Stimulated activated CD4-positive, alpha-beta T cell treated with anti-CD3 and anti-CD28 coated beads, Interleukin-12 subunit alpha, Interleukin-12 subunit beta, amount 100 ng/mL, for 24 hours (primary cell): ENCODE measurements around the gene PLEKHH3.
"Not testable (repeated sequence)": the region's sequence is repeated elsewhere in the genome, so short reads cannot be mapped to it uniquely, and the experiment has no call there.

Experiments
- DNase-seq, 2 experiments: peaks; one replicate each; pipeline ENCODE4 v3.0.0-alpha.2; 2020; ENCODE audit warnings: low read depth in 2 of 2

The PLEKHH3 gene

DNA sequence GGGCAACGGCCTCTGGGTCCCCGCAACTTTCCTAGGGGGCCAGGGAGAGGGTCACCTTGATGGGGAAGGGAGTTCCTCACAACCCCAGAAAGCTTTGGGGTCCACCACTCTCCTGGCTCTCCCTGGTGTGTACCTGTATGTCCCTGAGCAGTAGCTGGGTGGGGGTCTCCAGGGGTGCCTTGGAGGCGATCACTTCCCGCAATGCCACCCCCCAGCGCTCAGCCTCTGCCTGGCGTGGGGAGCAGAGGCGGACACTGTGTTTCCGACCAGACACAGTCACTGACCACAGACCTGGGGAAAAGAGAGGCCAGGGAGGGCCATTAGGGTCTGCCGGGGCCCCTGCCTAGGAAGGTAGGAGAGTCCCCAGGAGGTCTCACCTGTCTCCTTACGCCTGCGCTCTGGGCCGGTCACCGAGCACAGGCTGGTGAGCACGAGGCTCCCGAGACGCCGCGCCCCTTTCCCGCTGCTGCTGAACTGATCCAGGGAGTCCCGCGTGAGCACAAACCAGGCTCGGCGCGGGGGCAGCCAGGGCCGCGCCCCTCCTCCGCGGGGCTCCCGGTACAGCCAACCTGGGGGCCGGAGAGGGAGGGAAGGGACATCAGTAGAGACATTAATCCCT lies 3.4 kb downstream of the PLEKHH3 start:
- DNase-seq, result no peak

DNA sequence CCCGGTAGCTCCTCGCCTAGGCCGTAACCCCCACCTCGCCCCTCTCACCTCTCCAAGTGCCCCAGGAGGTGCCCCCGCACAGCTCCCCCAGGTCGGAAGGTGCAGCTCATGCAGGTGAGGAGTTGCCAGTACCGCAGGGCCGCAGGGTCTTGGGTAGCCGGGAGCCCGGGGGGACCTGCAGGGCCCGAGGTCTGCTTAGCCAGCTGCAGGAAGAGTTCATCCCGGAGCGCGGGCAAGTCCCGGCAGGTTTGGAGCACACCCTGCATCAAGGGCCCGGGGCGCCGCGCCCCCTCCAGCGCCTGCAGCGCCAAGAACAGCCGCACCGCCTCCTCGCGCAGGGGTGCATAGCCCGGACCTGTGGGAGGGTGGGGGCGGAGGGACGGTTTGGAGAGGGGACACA lies 4.8 kb downstream of the PLEKHH3 start:
- DNase-seq, result no peak

DNA sequence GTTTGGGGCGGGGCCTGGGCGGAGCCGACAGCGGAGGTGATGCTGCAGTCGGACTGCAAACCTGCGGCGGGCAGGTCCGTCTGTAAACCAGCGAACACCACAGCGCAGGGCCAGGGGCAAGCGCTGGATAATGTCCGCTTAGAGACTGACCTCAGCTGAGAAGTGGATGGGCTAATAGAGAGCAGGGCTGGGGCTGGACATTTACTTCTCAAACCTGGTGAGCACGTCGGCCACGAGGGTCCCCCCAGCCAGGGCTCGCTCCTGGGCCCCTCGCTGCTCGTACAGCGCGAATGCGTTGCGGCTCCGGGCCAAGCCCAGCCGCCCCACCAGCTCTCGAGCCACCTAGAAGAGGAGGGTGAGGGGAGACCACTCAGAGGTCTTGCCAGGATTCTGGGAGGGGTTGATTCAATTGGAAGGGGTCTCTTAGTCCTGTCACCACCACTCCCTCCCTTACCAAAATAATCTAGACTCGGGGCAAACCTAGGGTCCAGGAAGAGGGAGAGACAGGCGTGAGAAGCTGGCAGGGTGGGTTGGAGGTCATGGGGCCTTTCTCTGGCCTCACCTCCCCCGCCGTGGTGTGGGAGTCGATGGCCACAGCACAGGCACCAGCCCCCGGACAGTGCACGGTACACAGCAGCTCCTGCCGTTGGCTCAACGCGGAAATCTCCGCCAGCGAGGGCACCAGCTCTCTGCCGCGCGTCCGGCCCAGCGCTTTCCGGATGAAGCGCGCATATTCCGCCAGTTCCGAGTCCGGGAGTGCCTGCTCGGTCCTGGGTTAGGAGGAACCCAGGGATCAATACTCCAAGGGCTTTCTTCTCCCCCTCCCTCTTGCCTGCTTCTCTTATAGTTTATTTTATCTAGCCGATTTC lies 5.8 kb downstream of the PLEKHH3 start:
- no peak for DNase-seq

DNA sequence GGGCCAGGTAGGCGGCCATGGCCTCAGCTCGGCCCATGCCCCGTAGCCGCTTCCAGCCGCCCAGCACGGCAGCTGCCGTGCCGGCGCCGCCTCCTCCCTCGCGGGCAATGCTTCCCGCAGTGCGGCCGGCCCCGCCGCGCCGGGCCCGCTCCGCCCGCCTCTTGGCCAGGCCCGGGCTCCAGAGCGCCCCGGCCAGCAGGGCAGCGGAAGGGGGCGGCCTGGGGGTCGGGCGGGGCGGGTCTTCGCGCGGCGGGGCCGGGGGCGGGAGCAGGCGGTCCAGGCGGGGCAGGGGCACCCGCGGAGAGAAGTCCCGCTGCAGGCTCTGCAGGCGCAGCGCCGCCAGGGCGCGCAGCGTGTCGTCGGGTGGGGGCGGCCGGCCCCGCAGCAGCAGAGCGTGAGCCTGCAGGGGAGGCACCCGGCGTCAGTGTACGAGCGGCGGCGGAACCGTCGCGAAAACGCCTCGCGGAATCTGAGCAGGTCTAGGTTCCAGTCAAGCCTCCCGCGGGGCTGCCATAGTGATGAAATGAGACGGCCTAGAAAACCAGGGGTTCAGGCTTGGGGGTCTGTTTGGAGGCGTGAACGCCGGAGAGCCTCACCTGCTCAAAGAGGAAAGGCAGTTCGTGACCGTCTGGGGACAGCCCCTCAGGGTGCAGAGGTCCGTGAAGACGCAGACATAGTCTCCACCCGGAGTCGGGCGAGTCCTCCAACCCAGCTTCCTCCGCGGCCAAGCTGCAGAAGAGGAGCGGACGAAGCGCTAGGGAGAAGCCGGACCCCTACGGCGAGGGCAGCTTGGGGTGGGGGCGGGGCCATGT lies 6.6 kb downstream of the PLEKHH3 start:
- DNase-seq, result no peak

DNA sequence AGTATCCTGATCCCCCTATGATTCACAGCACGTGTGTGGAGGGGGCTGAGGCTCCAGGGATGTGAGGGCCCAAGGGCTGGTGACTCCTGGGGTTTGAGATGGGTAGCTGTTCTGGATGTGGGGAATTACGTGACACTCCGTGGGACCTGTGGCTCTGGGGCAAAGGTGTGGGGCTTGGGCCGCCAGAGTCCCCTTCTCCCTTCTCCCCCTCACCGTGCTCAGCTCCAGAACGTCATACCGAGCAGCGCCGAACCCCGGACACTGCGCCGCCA lies 7.2 kb downstream of the PLEKHH3 start:
- DNase-seq, result no peak

DNA sequence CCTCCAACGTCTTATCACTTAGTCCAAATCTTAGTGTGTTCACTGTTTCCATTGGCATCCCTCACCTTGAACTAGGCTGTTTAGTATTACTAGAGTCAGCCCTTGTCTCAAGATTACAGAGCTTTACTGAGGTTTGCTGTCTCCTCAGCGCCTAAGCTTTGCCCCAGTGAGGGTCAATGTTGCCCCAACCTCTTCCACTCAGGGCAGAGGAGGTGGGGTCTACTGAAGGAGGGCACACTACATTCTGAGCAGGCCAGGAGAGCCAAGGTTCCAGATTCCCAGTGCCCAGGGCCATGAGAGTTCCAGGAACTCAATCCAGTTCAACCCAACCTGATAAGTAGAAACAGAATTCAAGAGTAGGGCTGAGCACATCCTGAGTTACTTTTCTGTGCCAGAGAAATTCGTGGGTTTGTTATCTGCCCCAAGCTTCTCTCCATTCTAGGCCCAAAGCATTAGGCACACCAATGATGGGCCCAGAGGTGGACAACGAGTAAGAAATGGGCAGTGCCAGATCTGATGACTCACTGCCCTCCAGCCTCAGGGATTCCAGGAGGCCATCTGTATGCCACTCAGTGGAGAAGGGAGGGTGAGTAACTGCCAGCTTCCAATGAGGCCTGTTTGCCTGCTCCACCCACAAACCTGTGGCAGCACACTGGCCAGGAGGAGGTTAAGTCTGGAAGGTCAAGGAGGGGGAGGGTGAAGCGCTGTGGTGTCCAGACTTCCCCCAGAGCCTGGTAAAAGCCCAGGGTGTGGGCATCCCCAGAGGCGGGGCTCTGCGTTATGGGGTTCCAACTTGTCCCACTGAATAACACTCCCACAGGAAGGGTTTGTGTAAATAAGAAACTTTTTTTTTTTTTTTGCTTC lies 9.5 kb downstream of the PLEKHH3 start:
- no peak for DNase-seq

DNA sequence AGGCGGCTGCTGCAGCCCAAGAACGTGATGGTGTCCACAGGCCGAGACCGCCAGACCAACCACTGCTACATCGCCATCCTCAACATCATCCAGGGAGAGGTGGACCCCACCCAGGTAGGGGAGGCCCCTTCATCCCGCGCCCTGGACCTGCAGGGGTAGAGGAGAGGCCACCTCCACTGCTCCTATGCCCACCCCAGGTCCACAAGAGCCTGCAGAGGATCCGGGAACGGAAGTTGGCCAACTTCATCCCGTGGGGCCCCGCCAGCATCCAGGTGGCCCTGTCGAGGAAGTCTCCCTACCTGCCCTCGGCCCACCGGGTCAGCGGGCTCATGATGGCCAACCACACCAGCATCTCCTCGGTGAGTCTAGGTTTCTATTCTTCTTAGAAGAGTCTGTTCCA lies 10.7 kb downstream of the PLEKHH3 start:
- DNase-seq, result not testable (repeated sequence)

DNA sequence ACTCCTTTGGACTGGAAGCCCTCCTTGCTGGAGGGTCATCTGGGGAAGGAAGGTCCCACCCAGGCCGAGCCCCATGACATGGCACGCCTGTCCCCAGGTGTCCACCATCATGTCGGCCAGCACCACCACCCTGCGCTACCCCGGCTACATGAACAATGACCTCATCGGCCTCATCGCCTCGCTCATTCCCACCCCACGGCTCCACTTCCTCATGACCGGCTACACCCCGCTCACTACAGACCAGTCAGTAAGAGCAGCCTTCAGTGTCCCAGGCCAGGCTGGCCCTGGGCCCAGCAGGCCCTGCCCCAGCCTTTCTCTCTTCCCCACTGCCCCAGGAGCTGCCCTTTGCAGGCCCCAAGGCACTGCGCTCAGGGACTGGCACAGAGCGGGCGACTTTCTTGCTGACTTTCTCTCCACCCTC lies 11.2 kb downstream of the PLEKHH3 start:
- no peak for DNase-seq

DNA sequence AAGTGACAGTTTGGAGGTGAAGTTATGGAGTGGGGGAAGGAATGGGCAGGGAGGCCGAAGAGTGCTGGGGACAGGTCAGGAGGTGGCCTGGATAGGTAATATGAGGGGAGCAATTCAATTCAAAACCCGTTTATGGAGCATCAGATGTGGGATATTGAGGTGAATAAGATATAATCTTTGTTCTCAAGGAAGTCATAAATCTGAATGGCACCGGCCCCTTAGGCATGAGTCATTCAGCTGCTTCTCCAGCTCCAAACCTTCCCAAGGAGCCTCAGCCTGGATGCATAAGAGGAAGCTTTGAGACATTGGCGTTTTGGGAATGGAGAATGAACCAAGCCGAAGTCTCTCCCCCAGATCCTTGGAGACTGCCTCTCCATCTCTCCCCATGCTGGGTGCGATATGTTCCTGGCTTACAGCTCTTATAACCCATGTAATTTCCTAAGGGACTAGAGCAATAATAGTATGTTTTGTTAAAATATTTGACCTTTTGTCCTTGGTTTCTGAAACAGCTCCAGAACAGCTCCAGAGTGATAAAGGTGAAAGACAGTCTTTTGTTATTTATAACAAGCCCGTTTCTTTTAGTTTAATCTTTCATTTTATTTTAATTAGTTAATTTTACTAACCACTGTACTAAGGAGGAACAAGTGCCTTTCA lies 16.0 kb downstream of the PLEKHH3 start:
- no peak for DNase-seq

DNA sequence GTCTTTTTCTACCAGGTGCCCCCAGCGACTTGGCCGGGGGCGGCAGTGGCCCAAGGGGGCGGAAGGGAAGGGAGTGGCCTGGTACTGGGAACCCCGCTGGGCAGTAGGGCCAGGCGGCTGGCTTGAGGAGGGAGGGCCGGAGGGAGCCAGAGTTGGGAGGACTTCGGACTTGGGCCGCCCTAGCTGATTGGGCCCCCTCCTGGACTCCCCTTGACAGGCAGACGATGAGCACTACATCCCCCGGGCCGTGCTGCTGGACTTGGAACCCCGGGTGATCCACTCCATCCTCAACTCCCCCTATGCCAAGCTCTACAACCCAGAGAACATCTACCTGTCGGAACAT lies 16.9 kb downstream of the PLEKHH3 start:
- not testable (repeated sequence) for DNase-seq

DNA sequence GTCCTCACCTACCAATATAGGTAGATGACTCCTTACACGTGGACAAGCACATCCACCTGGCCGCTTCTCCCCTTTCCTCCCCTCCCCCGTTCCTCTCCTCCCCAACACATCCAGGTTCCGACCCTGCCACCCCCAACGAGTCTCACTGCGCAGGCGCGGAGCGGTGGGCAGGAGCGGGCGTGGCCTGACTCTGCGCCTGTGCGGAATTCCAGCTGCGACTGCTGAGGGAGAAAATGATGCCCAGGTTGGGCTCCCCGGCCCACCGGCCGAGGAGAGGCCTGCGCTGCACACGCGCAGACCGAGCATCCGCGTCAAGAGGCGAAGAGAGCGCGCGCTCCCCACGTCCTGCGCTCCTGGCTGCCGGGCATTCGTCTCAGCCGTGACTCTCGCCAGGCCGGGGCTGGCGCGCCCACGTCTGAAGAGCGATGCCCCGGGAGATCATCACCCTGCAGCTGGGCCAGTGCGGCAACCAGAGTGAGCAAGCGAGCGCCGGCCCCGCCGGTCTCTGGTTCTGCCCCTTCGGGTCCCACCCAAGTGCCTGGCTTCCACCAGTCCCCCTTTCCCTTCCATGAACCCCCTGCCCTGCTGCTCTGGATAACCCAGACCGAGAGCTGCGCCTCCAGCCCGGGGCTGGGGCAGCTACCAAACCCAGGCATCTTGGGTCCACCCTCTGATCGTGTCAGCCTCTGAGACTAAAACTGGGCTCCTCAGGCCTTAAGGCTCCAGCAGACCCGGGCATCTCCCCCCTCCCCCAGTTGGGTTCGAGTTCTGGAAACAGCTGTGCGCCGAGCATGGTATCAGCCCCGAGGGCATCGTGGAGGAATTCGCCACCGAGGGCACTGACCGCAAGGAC lies 17.5 kb downstream of the PLEKHH3 start, which contains the start of gene TUBG2:
Gene TUBG2, plus strand, starts transcription at position 206 of the 853 bp plus-strand sequence. Its CDS starts 220 bp downstream, at position 426.
- peak; percentile 74 to 79 for DNase-seq

DNA sequence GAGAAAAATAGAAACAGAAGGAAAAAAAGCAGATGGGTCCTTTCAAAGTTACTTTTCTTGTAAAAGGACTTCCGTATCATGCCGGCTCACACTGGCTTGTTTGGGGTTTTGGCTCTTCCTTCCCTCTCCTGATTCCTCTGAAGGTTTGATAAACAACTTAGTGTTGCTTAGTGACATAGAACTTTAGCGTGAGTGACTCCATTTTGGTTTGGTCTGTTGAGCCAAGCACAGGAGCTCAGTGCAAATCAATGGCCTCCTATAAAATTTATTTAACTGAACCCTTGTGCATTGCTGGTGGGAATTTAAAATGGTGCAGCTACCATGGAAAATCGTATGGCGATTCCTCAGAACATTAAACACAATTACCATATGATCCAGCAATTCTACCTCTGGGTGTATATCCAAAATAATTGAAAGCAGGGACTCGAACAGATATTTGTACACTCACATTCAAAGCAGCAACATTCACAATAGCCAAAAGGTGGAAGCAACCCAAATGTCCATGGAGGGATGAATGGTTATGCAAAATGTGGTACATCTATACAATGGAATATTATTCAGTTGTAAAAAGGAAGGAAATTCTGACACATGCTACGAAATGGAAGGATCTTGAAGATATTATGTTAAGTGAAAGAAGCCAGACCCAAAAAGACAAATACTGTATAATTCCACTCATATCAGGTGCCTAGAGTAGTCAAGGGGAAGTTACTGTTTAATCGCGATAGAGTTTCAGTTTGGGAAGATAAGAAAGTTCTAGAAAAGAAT lies 18.8 kb downstream of the PLEKHH3 start:
- no peak for DNase-seq

DNA sequence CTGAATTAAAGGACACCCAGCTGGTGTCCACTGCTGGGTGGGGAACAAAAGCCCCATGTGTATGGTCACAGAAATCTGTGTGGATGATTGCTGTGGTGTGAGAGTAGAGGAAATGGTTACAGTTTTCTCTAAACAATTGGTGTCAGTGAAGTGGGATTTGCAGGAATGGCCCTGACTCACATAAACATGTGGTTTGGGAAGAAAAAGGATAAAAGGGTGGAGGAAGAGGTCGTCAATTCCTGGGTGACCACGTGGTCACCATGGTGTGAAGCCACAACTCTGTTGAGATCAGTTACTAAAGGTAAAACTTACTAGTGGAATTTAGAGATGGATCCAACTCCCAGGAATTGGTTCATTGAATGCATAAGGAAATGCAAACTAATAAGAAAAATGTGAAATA lies 21.3 kb downstream of the PLEKHH3 start:
- DNase-seq, result no peak

DNA sequence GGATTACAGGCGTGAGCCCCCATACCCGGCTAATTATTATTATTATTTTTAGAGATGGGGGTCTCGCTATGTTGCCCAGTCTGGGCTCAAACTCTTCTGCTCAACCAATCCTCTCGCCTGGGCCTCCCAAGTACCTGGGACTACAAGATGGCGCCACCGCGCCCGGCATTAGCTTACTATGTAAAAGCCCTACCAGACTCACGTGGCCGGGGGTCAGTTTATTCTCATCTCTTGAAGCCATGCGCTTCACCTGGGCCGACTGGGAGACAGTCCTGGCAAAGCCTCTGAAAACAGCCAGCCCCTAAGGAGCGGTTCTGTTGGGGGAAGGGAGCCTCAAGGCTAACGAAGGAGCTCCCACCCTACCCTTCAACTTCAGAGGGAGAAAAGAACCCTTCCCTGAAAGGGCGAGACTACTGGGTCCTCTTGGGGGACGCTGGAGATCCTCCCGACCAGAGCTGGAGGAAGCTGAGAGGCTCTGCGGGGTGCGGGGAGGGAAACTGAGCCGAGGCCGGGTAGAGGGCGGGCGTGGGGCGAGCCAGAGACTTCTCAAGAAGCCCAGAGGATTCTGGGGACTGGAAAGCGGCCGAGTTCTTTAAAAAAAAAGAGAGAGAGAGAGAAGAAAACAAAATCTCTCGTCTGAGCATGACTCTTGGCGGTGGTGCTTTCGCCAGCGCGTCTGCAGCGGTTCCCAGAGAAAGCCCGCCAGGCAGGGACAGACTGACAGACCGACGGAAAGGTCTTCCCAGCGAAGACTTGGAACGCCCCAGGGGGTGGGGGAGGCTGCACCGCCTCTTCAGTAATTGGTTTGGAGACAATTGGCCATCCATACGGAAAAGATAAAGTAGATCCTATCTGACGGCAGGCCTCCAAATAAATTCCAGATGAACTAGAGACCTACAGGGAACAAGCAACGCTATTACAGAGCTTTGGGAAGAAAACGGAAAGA lies 23.3 kb downstream of the PLEKHH3 start:
- no peak for DNase-seq

DNA sequence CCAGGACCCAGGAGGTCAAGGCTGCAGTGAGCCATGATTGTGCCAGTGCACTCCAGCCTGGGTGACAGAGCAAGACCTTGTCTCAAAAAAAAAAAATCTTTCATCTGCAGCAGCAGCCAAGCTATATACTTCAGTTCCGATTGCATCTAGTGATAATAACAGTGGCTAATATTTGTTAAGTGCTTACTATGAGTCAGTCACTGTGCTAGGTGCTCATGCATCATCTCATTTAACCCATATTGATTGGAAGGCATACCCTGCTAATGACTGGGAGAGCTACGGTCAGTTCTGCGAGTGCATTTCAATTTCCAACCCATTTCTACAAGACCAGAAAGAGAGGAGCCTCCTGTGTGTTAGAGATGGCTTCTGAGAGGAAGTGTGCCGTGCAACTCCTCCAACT lies 25.4 kb downstream of the PLEKHH3 start:
- DNase-seq, result no peak

DNA sequence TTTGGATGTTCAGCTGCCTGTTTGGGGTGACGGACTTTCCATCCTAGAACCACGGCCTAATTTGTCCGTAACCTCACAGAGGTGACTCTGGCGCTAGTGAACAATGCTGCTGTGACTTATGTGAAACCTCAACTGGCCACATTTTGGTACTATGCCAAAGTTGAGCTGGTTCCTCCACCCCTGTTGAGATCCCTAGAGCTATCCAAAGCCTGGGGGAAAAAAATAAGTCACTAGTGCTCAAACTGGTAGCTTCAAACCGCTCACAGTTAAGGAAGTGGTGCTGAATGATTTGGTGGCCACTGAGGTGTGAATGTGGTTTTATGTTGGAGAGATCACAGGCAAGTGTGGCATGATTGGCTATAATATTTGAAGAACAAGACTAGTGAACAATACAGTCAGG lies 29.0 kb downstream of the PLEKHH3 start:
- no peak for DNase-seq

DNA sequence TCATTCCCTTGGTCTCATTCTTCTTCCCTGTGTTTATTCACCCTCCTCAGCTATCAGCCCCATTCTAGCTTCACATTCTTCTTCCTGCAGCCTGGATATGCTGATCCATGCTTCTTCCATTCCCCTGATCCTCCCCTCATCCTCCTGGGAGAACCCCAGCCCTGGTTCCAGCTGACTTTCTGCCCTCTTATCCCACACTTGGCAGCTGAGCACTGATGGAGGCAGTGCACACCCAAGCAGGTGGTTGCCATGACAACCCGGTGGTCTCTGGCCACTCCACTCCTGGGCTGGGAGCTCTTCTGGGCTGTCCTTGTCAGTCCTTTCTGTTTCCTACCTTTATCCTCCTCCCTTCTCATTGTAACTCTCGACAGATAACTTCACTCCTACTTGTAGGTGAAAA lies 34.5 kb downstream of the PLEKHH3 start:
- DNase-seq, result no peak

DNA sequence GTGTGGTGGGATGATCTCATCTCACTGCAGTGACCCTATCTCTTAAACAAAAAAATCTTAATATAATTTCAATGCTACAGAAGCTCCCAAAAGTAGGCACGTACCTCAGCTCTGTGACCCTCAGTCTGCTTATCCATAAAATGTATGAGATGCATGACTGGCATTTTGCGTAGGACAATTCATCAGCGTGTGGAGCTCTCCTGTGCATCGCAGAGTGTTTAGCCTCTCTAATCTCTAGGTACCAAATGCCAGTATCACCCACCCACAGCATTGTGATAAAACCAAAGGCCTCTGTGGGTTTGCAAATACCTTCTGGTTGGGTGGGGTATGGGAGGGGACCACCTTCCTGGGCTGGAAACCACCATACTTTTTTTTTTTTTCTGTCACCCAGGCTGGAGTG lies 36.7 kb downstream of the PLEKHH3 start:
- DNase-seq, result no peak
